Measurements from ENCODE around the gene DIO3.

Gene DIO3

DNA sequence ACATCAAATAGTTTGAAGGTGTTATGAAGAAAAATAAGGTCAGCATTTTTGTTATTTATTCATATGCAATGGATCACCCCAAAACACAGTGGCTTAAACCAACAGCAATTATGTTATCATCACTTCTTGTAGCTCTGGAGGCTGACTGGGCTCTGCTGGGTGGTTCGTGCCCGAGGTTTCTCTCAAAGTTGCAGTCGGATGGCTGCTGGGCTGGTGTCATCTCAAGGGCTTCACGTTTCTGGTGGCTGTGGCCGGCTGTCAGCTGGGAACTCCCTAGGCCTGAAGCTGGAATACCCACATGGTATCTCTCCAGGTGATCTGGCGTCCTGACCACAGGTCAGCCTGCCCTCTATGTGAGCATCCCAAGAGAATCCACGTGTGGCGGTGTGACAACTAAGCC lies 12.0 kb downstream of the DIO3 start:
- TF ChIP-seq CTCF (IDR thresholded peaks at IDR 0.05; ENCODE audit: low read depth, low read length, missing control alignments): no peak
- H3K4me3 ChIP-seq (replicated peaks; ENCODE audit: low read depth, low read length): no peak overlapping the region
- DNase-seq (ENCODE audit: extremely low read depth, low read depth): no peak

DNA sequence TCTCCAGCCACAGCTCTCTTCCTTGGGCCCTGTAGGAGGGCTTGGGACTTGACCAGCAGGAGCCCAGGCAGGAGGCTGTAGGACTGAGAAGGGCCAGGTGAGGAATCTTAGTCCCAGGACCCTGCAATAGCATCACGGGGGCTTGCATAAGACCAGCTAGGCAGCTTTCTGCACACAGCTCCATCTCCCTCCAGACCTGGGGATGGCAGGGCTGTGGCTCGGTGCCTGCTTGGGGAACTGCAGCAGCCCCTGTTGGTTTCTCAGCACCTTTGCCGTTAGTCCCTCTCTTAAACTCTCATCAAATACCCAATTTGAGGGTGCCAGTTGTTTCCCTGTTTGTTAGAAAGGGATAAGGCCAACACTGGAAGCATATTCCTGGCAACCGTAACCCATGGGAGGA lies 14.3 kb downstream of the DIO3 start:
- no peak for TF ChIP-seq CTCF (IDR thresholded peaks at IDR 0.05; ENCODE audit: low read depth, low read length, missing control alignments)
- no peak overlapping the region for H3K4me3 ChIP-seq (replicated peaks; ENCODE audit: low read depth, low read length)
- no peak for DNase-seq (ENCODE audit: extremely low read depth, low read depth)

GRCh38 chr14:101577221-101577909 lies 16.1 kb downstream of the DIO3 start:
- TF ChIP-seq CTCF (IDR thresholded peaks at IDR 0.05; ENCODE audit: low read depth, low read length, missing control alignments): no peak
- DNase-seq (ENCODE audit: extremely low read depth, low read depth): no peak
- no peak overlapping the region for H3K4me3 ChIP-seq (replicated peaks; ENCODE audit: low read depth, low read length)

DNA sequence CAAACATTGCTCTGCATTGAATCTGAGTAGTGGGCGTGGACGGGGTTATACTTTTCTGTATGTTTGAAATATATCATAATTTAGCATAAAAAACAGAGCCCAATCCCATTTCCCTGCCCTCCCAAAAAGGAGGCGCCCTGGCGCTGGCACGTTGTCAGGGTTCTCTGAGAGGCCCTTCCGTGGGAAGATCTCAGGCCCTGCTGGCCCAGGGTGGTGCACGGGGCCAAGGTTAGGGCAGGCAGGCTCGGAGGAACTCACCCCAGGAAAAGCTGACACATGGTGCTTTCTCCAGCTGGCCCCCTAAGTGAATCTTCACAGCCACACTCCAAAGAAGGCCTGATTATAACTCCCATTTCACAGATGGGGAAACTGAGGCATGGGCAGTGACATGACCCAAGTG lies 17.2 kb downstream of the DIO3 start:
- no peak for DNase-seq (ENCODE audit: extremely low read depth, low read depth)

GRCh38 chr14:101579372-101580080 lies 18.2 kb downstream of the DIO3 start:
- TF ChIP-seq CTCF (IDR thresholded peaks at IDR 0.05; ENCODE audit: low read depth, low read length, missing control alignments): no peak
- no peak overlapping the region for H3K4me3 ChIP-seq (replicated peaks; ENCODE audit: low read depth, low read length)
- no peak for DNase-seq (ENCODE audit: extremely low read depth, low read depth)

More for the DNA sequence above, 17.2 kb downstream of the DIO3 start:
- H3K4me3 ChIP-seq (replicated peaks; ENCODE audit: low read depth, low read length): no peak overlapping the region
- TF ChIP-seq CTCF (IDR thresholded peaks at IDR 0.05; ENCODE audit: low read depth, low read length, missing control alignments): no peak

DNA sequence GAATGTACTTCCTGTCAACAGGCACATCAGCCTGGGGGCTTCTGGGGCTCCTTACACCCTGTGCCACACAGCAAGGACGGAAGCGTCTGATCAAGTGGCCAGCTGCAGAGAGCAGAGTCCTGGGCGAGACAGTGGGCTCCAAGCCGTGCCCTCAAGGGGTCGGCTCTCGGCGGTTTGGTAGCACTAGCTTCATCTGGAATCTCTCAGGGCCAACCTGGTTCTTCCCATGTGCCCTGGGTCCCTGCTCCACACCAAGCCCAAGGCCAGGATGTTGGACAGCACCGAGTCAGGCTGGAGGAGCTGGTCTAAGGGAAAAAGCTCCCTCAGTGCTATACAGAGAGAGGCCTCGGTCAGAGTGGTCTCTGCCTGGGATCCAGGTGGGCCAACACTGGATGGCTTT lies 20.5 kb downstream of the DIO3 start:
- TF ChIP-seq CTCF (IDR thresholded peaks at IDR 0.05; ENCODE audit: low read depth, low read length, missing control alignments): no peak
- no peak overlapping the region for H3K4me3 ChIP-seq (replicated peaks; ENCODE audit: low read depth, low read length)
- no peak for DNase-seq (ENCODE audit: extremely low read depth, low read depth)

Measured in HFF-Myc (cell line).